K562 (cell line): ENCODE data around the gene AFF2. TPM values are rescaled to one million over a fixed set of nuclear protein-coding genes. Genes with fewer than 3 reads are reported as not detected.

ENCODE experiments used
- ATAC-seq: fragments of 200-7000 bp; cut with Tn5 transposase; 3 replicates; pipeline ENCODE4 v1.9.1; 2020; ENCODE audit warnings: moderate library complexity
- BruUV-seq: library from RNA; stranded (reverse); fragments of 400-500 nt; replicated peaks from 2 replicates; lab custom pipeline; 2021; lab: Mats Ljungman, UMichigan
- CTCF ChIA-PET: fragments of 300-600 bp; formaldehyde crosslinking; extraction: SDS; loops from one replicate; lab custom pipeline; 2021; ENCODE audit warnings: low intra/inter-chr PET ratio; lab: Yijun Ruan, JAX
- POLR2A ChIA-PET: fragments of 300-600, 350-650 bp; sonication (Branson Sonifier 250); formaldehyde crosslinking; extraction: SDS; loops from one replicate; lab custom pipeline; 2021; ENCODE audit warnings: antibody characterized with exemption, inconsistent platforms; lab: Yijun Ruan, JAX
- DNase-seq, 4 experiments: peaks; one replicate each; pipeline versions ENCODE4 v3.0.0 to v3.0.0-alpha.2; 2011 to 2018; ENCODE audit warnings: low spot score in 3 of 4, mixed read lengths in 3 of 4; ENCODE audit errors: extremely low read depth in 1 of 4
- FAIRE-seq: peaks from 2 replicates; lab custom pipeline; 2011; peaks lifted over from hg19 to GRCh38; lab: Jason Lieb, UNC
- H2AFZ ChIP-seq: 2 replicates; pipeline ENCODE4 v1.6.0; 2011; ENCODE audit warnings: low read depth, low read length, control low read depth, inconsistent platforms
- H3K27ac ChIP-seq: fragments of 200-600 bp; 3 replicates; pipeline ENCODE4 v1.8.0; 2011; ENCODE audit warnings: low read depth, mild to moderate bottlenecking, control low read depth, inconsistent platforms, low read length, moderate library complexity, mixed read lengths; ENCODE audit errors: extremely low read depth
- H3K27me3 ChIP-seq, 2 experiments: fragments of 300-600 bp in 1 of 2; 2 replicates in 1 of 2; 3 replicates in 1 of 2; pipeline versions ENCODE4 v1.6.0 to v1.8.0; 2011; ENCODE audit warnings: inconsistent platforms in 2 of 2, low read length in 2 of 2, mild to moderate bottlenecking in 1 of 2, mixed read lengths in 1 of 2, moderate library complexity in 1 of 2; ENCODE audit not compliant: control insufficient read depth in 2 of 2, insufficient read depth in 2 of 2
- H3K36me3 ChIP-seq: fragments of 300-600 bp; 3 replicates; pipeline ENCODE4 v1.8.0; 2011; ENCODE audit warnings: mild to moderate bottlenecking, low read length, inconsistent platforms; ENCODE audit not compliant: control insufficient read depth, insufficient read depth
- H3K4me1 ChIP-seq, 2 experiments: fragments of 200-600 bp in 1 of 2; replicated peaks in 1 of 2; 2 replicates in 1 of 2; 3 replicates in 1 of 2; pipeline versions ENCODE4 v1.5.1 to v1.8.0; 2011; ENCODE audit warnings: inconsistent platforms in 2 of 2, low read length in 2 of 2, mild to moderate bottlenecking in 1 of 2, mixed read lengths in 1 of 2, moderate library complexity in 1 of 2; ENCODE audit not compliant: control insufficient read depth in 2 of 2, insufficient read depth in 2 of 2
- H3K4me2 ChIP-seq: 2 replicates; pipeline ENCODE4 v1.6.1; 2011; ENCODE audit warnings: low read length, control low read depth, inconsistent platforms, mixed read lengths; ENCODE audit not compliant: insufficient read depth
- H3K4me3 ChIP-seq: fragments of 200-600 bp; sonication (generic), shearing (Covaris generic); 2 replicates; pipeline ENCODE4 v1.5.1; 2016; ENCODE audit warnings: control low read depth, inconsistent platforms
- H3K79me2 ChIP-seq: fragments of 200-600 bp; 3 replicates; pipeline ENCODE4 v1.8.0; 2011; ENCODE audit warnings: low read length, inconsistent platforms; ENCODE audit not compliant: control insufficient read depth, insufficient read depth
- H3K9ac ChIP-seq, 2 experiments: 2 replicates each; pipeline versions ENCODE4 v1.6.0 to v1.6.1; 2011; ENCODE audit warnings: low read depth in 2 of 2, low read length in 2 of 2, control low read depth in 1 of 2, inconsistent platforms in 1 of 2, mild to moderate bottlenecking in 1 of 2, mixed read lengths in 1 of 2; ENCODE audit not compliant: insufficient read depth in 1 of 2
- H3K9me1 ChIP-seq: one replicate; pipeline ENCODE4 v1.6.0; 2011; ENCODE audit warnings: inconsistent platforms, mild to moderate bottlenecking, low read length, moderate library complexity; ENCODE audit not compliant: control insufficient read depth, insufficient read depth
- H3K9me3 ChIP-seq: replicated peaks from 2 replicates; pipeline ENCODE4 v1.5.1; 2011; ENCODE audit warnings: low read depth, low read length, inconsistent platforms; ENCODE audit not compliant: control insufficient read depth, insufficient read depth
- H4K20me1 ChIP-seq: replicated peaks from 2 replicates; pipeline ENCODE4 v1.6.1; 2011; ENCODE audit warnings: low read length, inconsistent platforms, mixed read lengths; ENCODE audit not compliant: control insufficient read depth, insufficient read depth
- CTBP1 ChIP-seq: fragments of 450-650 bp; IDR thresholded peaks from 2 replicates; pipeline ENCODE4 v1.6.1; 2016; ENCODE audit warnings: borderline replicate concordance
- DACH1 ChIP-seq: fragments of 450-650 bp; IDR thresholded peaks from 2 replicates; pipeline ENCODE4 v1.6.1; 2018; ENCODE audit not compliant: partially characterized antibody
- ELF1 ChIP-seq: fragments of 200-800 bp; sonication (Bioruptor generic); IDR thresholded peaks from 2 replicates; pipeline ENCODE4 v1.6.1; 2016; ENCODE audit warnings: missing genetic modification characterization, missing compliant biosample characterization
- HOXB6 ChIP-seq: fragments of 250-450 bp; sonication (Bioruptor Pico); IDR thresholded peaks from 2 replicates; pipeline ENCODE4 v1.5.1; 2022; ENCODE audit warnings: mild to moderate bottlenecking, borderline replicate concordance
- HSF4 ChIP-seq: fragments of 250-450 bp; sonication (Bioruptor Pico); IDR thresholded peaks from 2 replicates; pipeline ENCODE4 v2.1.2; 2022; ENCODE audit warnings: mild to moderate bottlenecking, moderate library complexity, borderline replicate concordance
- KLF10 ChIP-seq: fragments of 250-450 bp; sonication (Bioruptor Pico); IDR thresholded peaks from 2 replicates; pipeline ENCODE4 v1.6.1; 2021; ENCODE audit warnings: matching md5 sums
- KLF13 ChIP-seq: fragments of 450-650 bp; IDR thresholded peaks from 2 replicates; pipeline ENCODE4 v1.6.1; 2016; ENCODE audit warnings: missing genetic modification characterization, low read depth, mild to moderate bottlenecking, missing compliant biosample characterization, moderate library complexity, borderline replicate concordance
- TCFL5 ChIP-seq: fragments of 250-450 bp; sonication (Bioruptor Pico); conservative IDR thresholded peaks from 2 replicates; pipeline ENCODE4 v1.6.1; 2021; ENCODE audit warnings: mild to moderate bottlenecking, moderate library complexity, matching md5 sums
- THRAP3 ChIP-seq: fragments of 450-650 bp; IDR thresholded peaks from 2 replicates; pipeline ENCODE4 v1.6.1; 2016; ENCODE audit warnings: mild to moderate bottlenecking, inconsistent platforms, borderline replicate concordance
- TRIM28 ChIP-seq: fragments of 450-650 bp; IDR thresholded peaks from 2 replicates; pipeline ENCODE4 v1.6.1; 2017
- ZNF384 ChIP-seq: IDR thresholded peaks from 2 replicates; pipeline ENCODE4 v1.6.1; 2012; ENCODE audit warnings: low read depth, low read length, improper control_type of control experiment
- ZNF699 ChIP-seq: fragments of 250-450 bp; sonication (Bioruptor Pico); IDR thresholded peaks from 2 replicates; pipeline ENCODE4 v1.8.0; 2021; ENCODE audit warnings: mild to moderate bottlenecking, moderate library complexity; ENCODE audit not compliant: insufficient replicate concordance
- WGBS: fragments of 100-300 bp; shearing (Covaris generic); methylation state at CpG from one replicate; pipeline ENCODE4 v1.1.6; 2016; ENCODE audit warnings: low coverage, mixed read lengths; ENCODE audit not compliant: insufficient coverage; ENCODE audit errors: missing lambda C conversion rate; 5-methylcytosine and 5-hydroxymethylcytosine counted together
- in situ Hi-C: fragments of 300-500 bp; cut with MboI; formaldehyde crosslinking; loops from 4 replicates; pipeline ENCODE4 v1.15.0; 2018; ENCODE audit warnings: inconsistent platforms, mixed read lengths
- intact Hi-C: fragments of 100-400 bp; cut with micrococcal nuclease; formaldehyde crosslinking; loops from 2 replicates; pipeline ENCODE4 v1.14.2; 2022
- polyA plus RNA-seq, 8 experiments: library from polyadenylated mRNA; depleted of rRNA in 4 of 8; stranded (reverse) in 5 of 8; unstranded in 3 of 8; fragments of >200 nt; fragmentation: Nextera tagmentation in 2 of 8; fragmentation: Illumina TruSeq in 1 of 8; extraction: Ambion mirVana in 2 of 8; extraction: Trizol in 1 of 8; gene quantifications; 2 replicates each; pipeline versions ENCODE4 v1.2.1 to v1.2.3, GENCODE V29; 2011 to 2014; ENCODE audit warnings: inconsistent platforms in 1 of 8, missing spikeins in 1 of 8
- total RNA-seq, 7 experiments: library from RNA; depleted of rRNA in 6 of 7; stranded (reverse); fragments of >200 nt in 6 of 7; fragmentation: Illumina TruSeq in 2 of 7; extraction: Trizol in 2 of 7; gene quantifications; 2 replicates each; pipeline versions ENCODE4 v1.2.1 to v1.2.3, GENCODE V29; 2011 to 2021; ENCODE audit warnings: low replicate concordance in 1 of 7
- TF ChIP-seq, protein P1 (sequence below): fragments of 200-800 bp; sonication (Bioruptor generic); IDR thresholded peaks from 2 replicates; pipeline ENCODE4 v1.6.1; 2017; ENCODE audit warnings: missing genetic modification characterization, missing compliant biosample characterization
- TF ChIP-seq, protein P2 (sequence below): IDR thresholded peaks from 3 replicates; pipeline ENCODE4 v1.6.1; 2011; ENCODE audit warnings: borderline replicate concordance, mild to moderate bottlenecking, moderate library complexity; ENCODE audit not compliant: insufficient read length; ENCODE audit errors: extremely low read depth
- TF ChIP-seq, protein P3 (sequence below): fragments of 450-650 bp; formaldehyde crosslinking; IDR thresholded peaks from 2 replicates; pipeline ENCODE4 v1.4.0; 2020; ENCODE audit warnings: mild to moderate bottlenecking
- TF ChIP-seq, protein P4 (sequence below): sonication (generic); formaldehyde crosslinking; IDR thresholded peaks from 2 replicates; pipeline ENCODE4 v1.8.0; 2023; ENCODE audit warnings: mild to moderate bottlenecking, missing genetic modification reagents

AFF2 gene
- total and polyA plus RNA-seq, 9 of the 15 experiments (the other 6 are each of a cell fraction or from before 2014, with no cell fraction given): 0.01 to 0.20 (median 0.07) TPM

DNA sequence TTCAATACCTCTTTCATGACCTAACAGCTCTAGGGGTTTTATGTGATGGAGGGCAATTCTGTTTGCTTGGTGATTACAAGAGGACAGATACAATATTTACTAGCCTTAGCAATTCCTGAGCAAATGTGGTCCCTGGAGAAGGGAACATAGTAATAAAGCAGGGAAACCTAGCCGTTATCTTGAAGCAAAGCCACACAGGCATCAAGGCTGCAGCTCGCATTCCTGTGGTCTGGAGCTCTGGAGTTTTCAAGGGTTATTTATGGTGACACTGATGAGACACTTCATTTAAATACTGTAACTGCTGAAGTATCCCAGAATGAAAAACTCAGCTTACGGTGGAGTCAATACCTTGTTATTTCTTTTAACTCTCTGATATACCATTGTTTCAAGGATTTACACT is 66.8 kb downstream of the AFF2 start (continued):
- TF ChIP-seq, protein P1, sequence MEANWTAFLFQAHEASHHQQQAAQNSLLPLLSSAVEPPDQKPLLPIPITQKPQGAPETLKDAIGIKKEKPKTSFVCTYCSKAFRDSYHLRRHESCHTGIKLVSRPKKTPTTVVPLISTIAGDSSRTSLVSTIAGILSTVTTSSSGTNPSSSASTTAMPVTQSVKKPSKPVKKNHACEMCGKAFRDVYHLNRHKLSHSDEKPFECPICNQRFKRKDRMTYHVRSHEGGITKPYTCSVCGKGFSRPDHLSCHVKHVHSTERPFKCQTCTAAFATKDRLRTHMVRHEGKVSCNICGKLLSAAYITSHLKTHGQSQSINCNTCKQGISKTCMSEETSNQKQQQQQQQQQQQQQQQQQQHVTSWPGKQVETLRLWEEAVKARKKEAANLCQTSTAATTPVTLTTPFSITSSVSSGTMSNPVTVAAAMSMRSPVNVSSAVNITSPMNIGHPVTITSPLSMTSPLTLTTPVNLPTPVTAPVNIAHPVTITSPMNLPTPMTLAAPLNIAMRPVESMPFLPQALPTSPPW: no peak
- TF ChIP-seq, protein P2, sequence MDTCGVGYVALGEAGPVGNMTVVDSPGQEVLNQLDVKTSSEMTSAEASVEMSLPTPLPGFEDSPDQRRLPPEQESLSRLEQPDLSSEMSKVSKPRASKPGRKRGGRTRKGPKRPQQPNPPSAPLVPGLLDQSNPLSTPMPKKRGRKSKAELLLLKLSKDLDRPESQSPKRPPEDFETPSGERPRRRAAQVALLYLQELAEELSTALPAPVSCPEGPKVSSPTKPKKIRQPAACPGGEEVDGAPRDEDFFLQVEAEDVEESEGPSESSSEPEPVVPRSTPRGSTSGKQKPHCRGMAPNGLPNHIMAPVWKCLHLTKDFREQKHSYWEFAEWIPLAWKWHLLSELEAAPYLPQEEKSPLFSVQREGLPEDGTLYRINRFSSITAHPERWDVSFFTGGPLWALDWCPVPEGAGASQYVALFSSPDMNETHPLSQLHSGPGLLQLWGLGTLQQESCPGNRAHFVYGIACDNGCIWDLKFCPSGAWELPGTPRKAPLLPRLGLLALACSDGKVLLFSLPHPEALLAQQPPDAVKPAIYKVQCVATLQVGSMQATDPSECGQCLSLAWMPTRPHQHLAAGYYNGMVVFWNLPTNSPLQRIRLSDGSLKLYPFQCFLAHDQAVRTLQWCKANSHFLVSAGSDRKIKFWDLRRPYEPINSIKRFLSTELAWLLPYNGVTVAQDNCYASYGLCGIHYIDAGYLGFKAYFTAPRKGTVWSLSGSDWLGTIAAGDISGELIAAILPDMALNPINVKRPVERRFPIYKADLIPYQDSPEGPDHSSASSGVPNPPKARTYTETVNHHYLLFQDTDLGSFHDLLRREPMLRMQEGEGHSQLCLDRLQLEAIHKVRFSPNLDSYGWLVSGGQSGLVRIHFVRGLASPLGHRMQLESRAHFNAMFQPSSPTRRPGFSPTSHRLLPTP: no peak
- TF ChIP-seq HSF4 (CRISPR knock-in tag): no peak
- no peak for TF ChIP-seq KLF13 (tag)
- no peak for TF ChIP-seq ZNF699

DNA sequence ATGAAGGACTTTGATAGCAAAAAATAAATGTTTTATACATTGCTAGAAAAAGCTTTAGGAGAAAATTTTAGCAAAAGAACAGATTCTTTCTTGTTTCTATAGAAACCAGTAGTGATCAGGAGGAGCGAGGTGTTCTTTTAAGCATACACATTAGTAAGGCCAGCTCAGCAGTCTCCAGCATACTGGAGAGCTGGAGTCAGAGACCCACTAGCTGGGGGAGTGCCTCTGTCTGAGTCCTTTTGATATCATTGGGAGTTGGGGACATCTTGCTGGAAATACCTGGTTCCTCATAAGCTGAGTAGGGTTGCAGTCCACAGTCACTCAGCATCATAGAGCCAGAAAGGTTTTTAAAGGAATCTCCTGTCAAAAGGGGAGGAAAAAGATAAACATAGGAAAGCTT is 67.4 kb downstream of the AFF2 start:
- Histone ChIP-seq H3K9me3 (no peaks in the 10 kb centered on the region), H3K4me2 (no peak overlapping the region), H3K79me2 (no peaks in the 10 kb centered on the region), H2AFZ (no peak overlapping the region), H3K9me1 (no peaks in the 10 kb centered on the region), H3K27me3 (no peaks in the 10 kb centered on the region), H3K4me3 (no peak overlapping the region), H3K36me3 (no peaks in the 10 kb centered on the region), H4K20me1 (no peaks in the 10 kb centered on the region), H3K27ac (no peak overlapping the region), H3K4me1 (peaks cover 0 to 3% of the 10 kb centered on the region in 2 experiments; a peak in 1 of 5 replicates), H3K9ac (no peak overlapping the region)
- BruUV-seq: no TSS peak
- peak; percentile 54 for ATAC-seq
- intact Hi-C loops (no loop called here), in situ Hi-C loops (no loop called here)
- POLR2A ChIA-PET: no interaction called here
- CTCF ChIA-PET: no interaction called here
- DNase-seq: peak in 1 of 4 experiments; percentile 24
- no peak for FAIRE-seq
- WGBS: 0% methylated on average over 1 of the region's 1 CpG
- no peak for TF ChIP-seq ELF1 (tag)
- TF ChIP-seq, protein P3, sequence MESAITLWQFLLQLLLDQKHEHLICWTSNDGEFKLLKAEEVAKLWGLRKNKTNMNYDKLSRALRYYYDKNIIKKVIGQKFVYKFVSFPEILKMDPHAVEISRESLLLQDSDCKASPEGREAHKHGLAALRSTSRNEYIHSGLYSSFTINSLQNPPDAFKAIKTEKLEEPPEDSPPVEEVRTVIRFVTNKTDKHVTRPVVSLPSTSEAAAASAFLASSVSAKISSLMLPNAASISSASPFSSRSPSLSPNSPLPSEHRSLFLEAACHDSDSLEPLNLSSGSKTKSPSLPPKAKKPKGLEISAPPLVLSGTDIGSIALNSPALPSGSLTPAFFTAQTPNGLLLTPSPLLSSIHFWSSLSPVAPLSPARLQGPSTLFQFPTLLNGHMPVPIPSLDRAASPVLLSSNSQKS (CRISPR knock-in tag): no peak
- TF ChIP-seq TCFL5 (CRISPR knock-in tag): no peak
- TF ChIP-seq THRAP3: no peak
- TF ChIP-seq ZNF384: no peak
- no peak for TF ChIP-seq TRIM28
- no peak for TF ChIP-seq CTBP1
- TF ChIP-seq, protein P4, sequence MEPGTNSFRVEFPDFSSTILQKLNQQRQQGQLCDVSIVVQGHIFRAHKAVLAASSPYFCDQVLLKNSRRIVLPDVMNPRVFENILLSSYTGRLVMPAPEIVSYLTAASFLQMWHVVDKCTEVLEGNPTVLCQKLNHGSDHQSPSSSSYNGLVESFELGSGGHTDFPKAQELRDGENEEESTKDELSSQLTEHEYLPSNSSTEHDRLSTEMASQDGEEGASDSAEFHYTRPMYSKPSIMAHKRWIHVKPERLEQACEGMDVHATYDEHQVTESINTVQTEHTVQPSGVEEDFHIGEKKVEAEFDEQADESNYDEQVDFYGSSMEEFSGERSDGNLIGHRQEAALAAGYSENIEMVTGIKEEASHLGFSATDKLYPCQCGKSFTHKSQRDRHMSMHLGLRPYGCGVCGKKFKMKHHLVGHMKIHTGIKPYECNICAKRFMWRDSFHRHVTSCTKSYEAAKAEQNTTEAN: no peak
- TF ChIP-seq DACH1: no peak
- TF ChIP-seq KLF10 (CRISPR knock-in tag): no peak
- no peak for TF ChIP-seq HOXB6 (CRISPR knock-in tag)
